SJCRH30 (cell line): Measurements from ENCODE around the gene TCEAL7. TPM values are rescaled to one million over a fixed set of nuclear protein-coding genes. Genes with fewer than 3 reads are reported as not detected.
A peak's percentile ranks its signal among the peaks of the same experiment; 100 is the strongest.
"Not testable (repeated sequence)": the region's sequence is repeated elsewhere in the genome, so short reads cannot be mapped to it uniquely, and the experiment has no call there.

ENCODE experiments used
- DNase-seq, 2 experiments: peaks; one replicate each; pipeline ENCODE4 v3.0.0-alpha.2; 2015 to 2020
- H3K27ac ChIP-seq: fragments of 250-450 bp; sonication (Bioruptor Pico); 2 replicates; pipeline ENCODE4 v1.5.1; 2020; ENCODE audit warnings: mild to moderate bottlenecking, moderate library complexity
- H3K27me3 ChIP-seq: fragments of 250-450 bp; sonication (Bioruptor Pico); 2 replicates; pipeline ENCODE4 v1.5.1; 2020; ENCODE audit warnings: mild to moderate bottlenecking, moderate library complexity
- H3K36me3 ChIP-seq: fragments of 250-450 bp; sonication (Bioruptor Pico); 2 replicates; pipeline ENCODE4 v1.5.1; 2020; ENCODE audit warnings: mild to moderate bottlenecking, moderate library complexity
- H3K4me1 ChIP-seq: fragments of 250-450 bp; sonication (Bioruptor Pico); 2 replicates; pipeline ENCODE4 v1.5.1; 2020; ENCODE audit warnings: mild to moderate bottlenecking, moderate library complexity
- H3K4me3 ChIP-seq: fragments of 250-450 bp; sonication (Bioruptor Pico); 2 replicates; pipeline ENCODE4 v1.5.1; 2020; ENCODE audit warnings: mild to moderate bottlenecking, moderate library complexity
- H3K9me3 ChIP-seq: fragments of 250-450 bp; sonication (Bioruptor Pico); replicated peaks from 2 replicates; pipeline ENCODE4 v1.5.1; 2020; ENCODE audit warnings: mild to moderate bottlenecking, moderate library complexity
- total RNA-seq: library from RNA; depleted of rRNA; stranded (reverse); fragments of >200 nt; shearing (Covaris generic); gene quantifications from 2 replicates; pipeline ENCODE4 v1.2.3, GENCODE V29; 2014

Gene TCEAL7
- total RNA-seq, 1 experiment from 2014 or later, result 42.9 TPM

DNA sequence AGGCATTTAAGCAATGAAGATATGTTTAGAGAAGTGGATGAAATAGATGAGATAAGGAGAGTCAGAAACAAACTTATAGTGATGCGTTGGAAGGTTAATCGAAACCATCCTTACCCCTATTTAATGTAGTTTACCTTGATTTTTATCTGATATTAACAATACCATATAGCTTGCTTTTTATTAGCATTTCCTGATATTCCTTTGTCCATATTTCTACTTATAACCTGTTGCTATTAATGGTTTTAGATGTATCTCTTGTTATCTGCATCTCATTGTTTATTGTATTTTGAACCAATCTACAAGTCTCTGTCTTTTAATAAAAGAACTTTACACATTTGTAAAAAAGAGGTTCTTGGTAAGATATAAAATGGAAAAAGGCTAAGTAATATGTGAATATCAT lies 27.8 kb downstream of the TCEAL7 start:
- peak overlapping the region; percentile 76 for H3K4me3 ChIP-seq
- DNase-seq, result no peak
- peaks cover 18% of the 10 kb centered on the region for H3K4me1 ChIP-seq
- H3K27ac ChIP-seq, result no peak overlapping the region
- H3K27me3 ChIP-seq, result no peaks in the 10 kb centered on the region
- H3K9me3 ChIP-seq, result no peaks in the 10 kb centered on the region
- H3K36me3 ChIP-seq, result peaks cover 10% of the 10 kb centered on the region

GRCh38 chrX:103359605-103360004 lies 29.6 kb downstream of the TCEAL7 start:
- H3K9me3 ChIP-seq, H3K4me3 ChIP-seq, H3K27me3 ChIP-seq, H3K27ac ChIP-seq, DNase-seq, H3K36me3 ChIP-seq: not testable (repeated sequence)
- H3K4me1 ChIP-seq, result peaks cover 18% of the 10 kb centered on the region

DNA sequence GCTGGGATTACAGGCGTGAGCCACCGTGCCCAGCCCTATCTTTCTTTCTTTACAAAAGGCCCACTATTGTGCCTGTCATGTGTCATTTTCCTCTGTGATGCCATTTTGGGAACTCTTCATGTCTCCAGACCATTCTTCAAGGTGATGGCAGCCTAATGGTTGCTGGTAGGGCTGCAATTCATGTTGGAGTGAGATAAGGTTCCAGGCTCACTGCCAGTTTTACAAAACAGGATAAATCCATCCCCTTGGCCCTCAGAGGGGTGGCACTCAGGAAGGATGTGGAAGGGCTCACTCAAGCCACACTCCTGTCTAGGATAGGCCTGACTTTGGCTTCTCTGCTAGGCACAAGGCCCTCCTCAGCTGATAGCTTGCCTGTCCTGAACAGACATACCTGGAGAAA lies 30.1 kb downstream of the TCEAL7 start:
- Histone ChIP-seq H3K36me3 (peaks cover 10% of the 10 kb centered on the region), H3K9me3 (no peaks in the 10 kb centered on the region), H3K4me1 (peaks cover 18% of the 10 kb centered on the region), H3K4me3 (no peak overlapping the region), H3K27ac (no peak overlapping the region), H3K27me3 (no peaks in the 10 kb centered on the region)
- DNase-seq, result no peak

- Histone ChIP-seq H3K27me3 (no peaks in the 10 kb centered on the region), H3K4me3 (no peak overlapping the region), H3K36me3 (peaks cover 10% of the 10 kb centered on the region), H3K4me1 (peaks cover 18% of the 10 kb centered on the region), H3K9me3 (no peaks in the 10 kb centered on the region), H3K27ac (no peak overlapping the region)
- DNase-seq, result no peak
These were observed 30.9 kb downstream of the TCEAL7 start for GRCh38 chrX:103360916-103361315.

- H3K4me1 ChIP-seq, result peaks cover 18% of the 10 kb centered on the region
- peak overlapping the region; percentile 63 for H3K27ac ChIP-seq
- peak in 1 of 2 experiments; percentile 48 for DNase-seq
These were observed 31.8 kb downstream of the TCEAL7 start for GRCh38 chrX:103361798-103362197.

GRCh38 chrX:103362474-103362873 lies 32.4 kb downstream of the TCEAL7 start:
- Histone ChIP-seq H3K27ac (peak overlapping the region; percentile 63), H3K9me3 (no peaks in the 10 kb centered on the region), H3K4me3 (no peak overlapping the region), H3K4me1 (peaks cover 18% of the 10 kb centered on the region), H3K36me3 (peaks cover 10% of the 10 kb centered on the region), H3K27me3 (no peaks in the 10 kb centered on the region)
- DNase-seq, result no peak

More at GRCh38 chrX:103361798-103362197, 31.8 kb downstream of the TCEAL7 start:
- H3K9me3 ChIP-seq, result no peaks in the 10 kb centered on the region
- H3K36me3 ChIP-seq, result peaks cover 10% of the 10 kb centered on the region
- H3K4me3 ChIP-seq, result no peak overlapping the region
- H3K27me3 ChIP-seq, result no peaks in the 10 kb centered on the region

GRCh38 chrX:103363046-103363445 lies 33.0 kb downstream of the TCEAL7 start:
- H3K27me3 ChIP-seq, result no peaks in the 10 kb centered on the region
- H3K4me1 ChIP-seq, result peaks cover 18% of the 10 kb centered on the region
- peaks cover 5% of the 10 kb centered on the region for H3K36me3 ChIP-seq
- no peak overlapping the region for H3K27ac ChIP-seq
- DNase-seq, result no peak
- no peaks in the 10 kb centered on the region for H3K9me3 ChIP-seq
- H3K4me3 ChIP-seq, result no peak overlapping the region

GRCh38 chrX:103367502-103367901 lies 37.5 kb downstream of the TCEAL7 start:
- no peaks in the 10 kb centered on the region for H3K9me3 ChIP-seq
- H3K27me3 ChIP-seq, result no peaks in the 10 kb centered on the region
- DNase-seq, result no peak
- no peak overlapping the region for H3K4me3 ChIP-seq
- no peak overlapping the region for H3K27ac ChIP-seq
- peaks cover 3% of the 10 kb centered on the region; the same call in 1 of the 2 replicates for H3K4me1 ChIP-seq
- H3K36me3 ChIP-seq, result no peaks in the 10 kb centered on the region

GRCh38 chrX:103369479-103369878 lies 39.4 kb downstream of the TCEAL7 start:
- H3K9me3 ChIP-seq, result no peaks in the 10 kb centered on the region
- H3K27ac ChIP-seq, result no peak overlapping the region
- no peaks in the 10 kb centered on the region for H3K27me3 ChIP-seq
- no peaks in the 10 kb centered on the region for H3K4me1 ChIP-seq
- no peak overlapping the region for H3K4me3 ChIP-seq
- no peak for DNase-seq
- no peaks in the 10 kb centered on the region for H3K36me3 ChIP-seq

DNA sequence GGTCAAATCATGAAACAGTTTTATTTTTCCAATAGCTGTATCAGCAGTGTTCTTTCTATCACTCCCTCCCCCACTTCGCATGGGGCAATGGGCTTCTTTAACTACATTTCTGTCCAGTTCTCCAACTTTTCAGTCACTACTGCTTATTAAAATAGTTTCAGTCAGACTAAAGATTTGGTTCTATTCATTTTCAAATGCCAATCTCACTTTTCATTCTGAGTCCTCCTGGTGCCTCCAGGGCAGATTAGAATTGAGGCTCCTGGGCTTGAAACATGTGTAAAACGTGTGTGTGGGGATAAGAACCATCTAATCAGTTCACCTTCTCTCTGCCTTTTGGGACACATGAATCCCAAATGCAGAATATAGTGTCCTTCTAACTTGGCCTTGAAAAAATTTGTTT lies 42.8 kb downstream of the TCEAL7 start:
- Histone ChIP-seq H3K4me3 (no peak overlapping the region), H3K9me3 (no peaks in the 10 kb centered on the region), H3K27me3 (no peaks in the 10 kb centered on the region), H3K36me3 (peaks cover 5% of the 10 kb centered on the region; the same call in 1 of the 2 replicates), H3K27ac (no peak overlapping the region), H3K4me1 (no peaks in the 10 kb centered on the region)
- no peak for DNase-seq

- no peak overlapping the region for H3K4me3 ChIP-seq
- no peaks in the 10 kb centered on the region for H3K4me1 ChIP-seq
- H3K27ac ChIP-seq, result no peak overlapping the region
- peaks cover 6% of the 10 kb centered on the region; the same call in 1 of the 2 replicates for H3K36me3 ChIP-seq
- no peak for DNase-seq
- no peaks in the 10 kb centered on the region for H3K27me3 ChIP-seq
- no peaks in the 10 kb centered on the region for H3K9me3 ChIP-seq
These were observed 43.5 kb downstream of the TCEAL7 start for GRCh38 chrX:103373581-103373980.

- no peaks in the 10 kb centered on the region for H3K27me3 ChIP-seq
- peak within 1 kb of the TSS; percentile 81 for H3K27ac ChIP-seq
- DNase-seq, result peak; percentile 61 to 68
- H3K4me1 ChIP-seq, result no peaks in the 10 kb centered on the region
- H3K9me3 ChIP-seq, result no peaks in the 10 kb centered on the region
- peak within 1 kb of the TSS; percentile 90 for H3K4me3 ChIP-seq
- peaks cover 6% of the 10 kb centered on the region; the same call in 1 of the 2 replicates for H3K36me3 ChIP-seq
These were observed 46.3 kb downstream of the TCEAL7 start, which contains the start of gene BEX3 for GRCh38 chrX:103376118-103376978. BEX3 (plus strand) TSS chrX:103376538; CDS start chrX:103377522, 984 bp downstream.

GRCh38 chrX:103376979-103377324 lies 46.9 kb downstream of the TCEAL7 start:
- H3K27me3 ChIP-seq, result no peaks in the 10 kb centered on the region
- peak overlapping the region; percentile 90 for H3K4me3 ChIP-seq
- H3K4me1 ChIP-seq, result no peaks in the 10 kb centered on the region
- peak overlapping the region; percentile 68 for H3K27ac ChIP-seq
- peaks cover 6% of the 10 kb centered on the region; the same call in 1 of the 2 replicates for H3K36me3 ChIP-seq
- peak; percentile 46 to 58 for DNase-seq
- no peaks in the 10 kb centered on the region for H3K9me3 ChIP-seq

- no peak for DNase-seq
- Histone ChIP-seq H3K4me3 (no peak overlapping the region), H3K4me1 (no peaks in the 10 kb centered on the region), H3K9me3 (no peaks in the 10 kb centered on the region), H3K27me3 (no peaks in the 10 kb centered on the region), H3K36me3 (peaks cover 6% of the 10 kb centered on the region; the same call in 1 of the 2 replicates), H3K27ac (no peak overlapping the region)
These were observed 49.0 kb downstream of the TCEAL7 start for GRCh38 chrX:103378990-103379389.
